T-helper 1 cell (primary cell): ENCODE results near the gene LRRC46.

ENCODE experiments used
- DNase-seq, 5 donors: peaks; one replicate each; pipeline ENCODE4 v3.0.0-alpha.2; 2012 to 2020

The LRRC46 gene

GRCh38 chr17:47879028-47879585 lies 47.6 kb downstream of the LRRC46 start:
- no peak for DNase-seq

- DNase-seq = no peak
Observed at GRCh38 chr17:47879776-47880454, 48.4 kb downstream of the LRRC46 start.

GRCh38 chr17:47882247-47882646 lies 50.8 kb downstream of the LRRC46 start:
- no peak for DNase-seq

- no peak for DNase-seq
Observed at GRCh38 chr17:47882695-47883588, 51.5 kb downstream of the LRRC46 start.

- DNase-seq = no peak
Observed at GRCh38 chr17:47883589-47884426, 52.3 kb downstream of the LRRC46 start.

GRCh38 chr17:47884427-47884740 lies 52.9 kb downstream of the LRRC46 start:
- DNase-seq = no peak

GRCh38 chr17:47884905-47885730 lies 53.6 kb downstream of the LRRC46 start:
- DNase-seq = no peak
